Effector memory CD4-positive, alpha-beta T cell (primary cell): ENCODE data around the gene ZNF526.

ENCODE experiments used
- DNase-seq, 3 donors: peaks; one replicate each; pipeline ENCODE4 v3.0.0-alpha.2; 2020
- H3K27ac ChIP-seq: 2 replicates; pipeline ENCODE4 v1.7.0; 2013; ENCODE audit warnings: mild to moderate bottlenecking, low read length, moderate library complexity; ENCODE audit not compliant: insufficient read depth, poor library complexity, severe bottlenecking
- H3K27me3 ChIP-seq: replicated peaks from 2 replicates; pipeline ENCODE4 v1.7.0; 2013; ENCODE audit warnings: mild to moderate bottlenecking, low read length; ENCODE audit not compliant: insufficient read depth, control insufficient read depth, poor library complexity, severe bottlenecking
- H3K36me3 ChIP-seq: 2 replicates; pipeline ENCODE4 v1.7.0; 2013; ENCODE audit warnings: mild to moderate bottlenecking, low read length, moderate library complexity; ENCODE audit not compliant: control insufficient read depth, insufficient read depth
- H3K4me1 ChIP-seq: 2 replicates; pipeline ENCODE4 v1.7.0; 2013; ENCODE audit warnings: low read length, mild to moderate bottlenecking; ENCODE audit not compliant: control insufficient read depth, insufficient read depth, poor library complexity, severe bottlenecking
- H3K4me3 ChIP-seq: 2 replicates; pipeline ENCODE4 v1.7.0; 2013; ENCODE audit warnings: low read length, low read depth, mild to moderate bottlenecking; ENCODE audit not compliant: insufficient read depth, poor library complexity, severe bottlenecking
- H3K9me3 ChIP-seq: 2 replicates; pipeline ENCODE4 v1.7.0; 2013; ENCODE audit warnings: mild to moderate bottlenecking, low read length, moderate library complexity; ENCODE audit not compliant: control insufficient read depth

ZNF526 gene

DNA sequence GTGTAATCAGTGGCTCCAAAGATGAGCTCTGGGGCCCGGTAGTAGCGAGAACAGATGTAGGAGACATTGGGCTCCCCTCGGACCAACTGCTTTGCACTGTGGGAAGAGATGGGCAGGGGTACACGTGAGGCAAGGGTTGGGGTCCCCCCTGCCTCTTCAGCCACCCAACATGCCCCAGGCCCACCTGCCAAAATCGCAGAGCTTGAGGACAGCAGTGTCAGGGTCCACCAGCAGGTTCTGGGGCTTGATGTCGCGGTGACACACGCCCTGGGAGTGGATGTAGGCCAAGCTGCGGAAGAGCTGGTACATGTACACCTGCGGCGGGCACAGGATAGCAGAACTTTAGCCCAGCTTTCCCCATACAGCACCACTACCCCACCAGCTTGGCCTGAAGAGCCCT is 14.3 kb downstream of the ZNF526 start:
- Histone ChIP-seq H3K36me3 (peaks cover 76% of the 10 kb centered on the region), H3K27me3 (no peaks in the 10 kb centered on the region), H3K4me3 (no peak overlapping the region), H3K9me3 (no peaks in the 10 kb centered on the region), H3K27ac (no peak overlapping the region), H3K4me1 (no peaks in the 10 kb centered on the region)
- DNase-seq: no peak

DNA sequence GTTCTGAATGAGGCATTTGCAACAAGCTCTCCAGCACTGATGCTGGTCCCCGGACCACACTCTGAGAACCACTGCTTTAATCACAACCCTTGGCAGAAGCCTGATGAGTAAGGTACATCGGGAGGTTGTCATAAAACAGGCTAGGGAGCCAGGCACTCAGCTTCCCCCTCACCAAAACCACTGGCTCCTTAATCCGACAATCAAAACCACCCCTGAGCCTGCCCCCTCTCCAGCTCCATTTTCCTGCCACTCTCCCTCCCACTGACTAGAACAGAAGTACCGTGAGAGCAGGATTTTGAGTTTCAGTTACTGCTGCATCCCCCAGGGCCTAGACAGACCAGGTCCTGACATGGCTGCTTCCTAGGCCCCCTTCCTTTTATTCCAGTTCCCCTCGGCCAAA is 15.1 kb downstream of the ZNF526 start:
- Histone ChIP-seq H3K4me1 (no peaks in the 10 kb centered on the region), H3K36me3 (peaks cover 70% of the 10 kb centered on the region), H3K27me3 (no peaks in the 10 kb centered on the region), H3K9me3 (no peaks in the 10 kb centered on the region), H3K27ac (no peak overlapping the region), H3K4me3 (no peak overlapping the region)
- DNase-seq: no peak

- Histone ChIP-seq H3K9me3 (no peaks in the 10 kb centered on the region), H3K4me3 (no peak overlapping the region), H3K36me3 (peaks cover 29% of the 10 kb centered on the region), H3K4me1 (peaks cover 21% of the 10 kb centered on the region), H3K27ac (peak overlapping the region; percentile 32), H3K27me3 (no peaks in the 10 kb centered on the region)
- DNase-seq: no peak
These were observed 19.6 kb downstream of the ZNF526 start for GRCh38 chr19:42239544-42240220.

DNA sequence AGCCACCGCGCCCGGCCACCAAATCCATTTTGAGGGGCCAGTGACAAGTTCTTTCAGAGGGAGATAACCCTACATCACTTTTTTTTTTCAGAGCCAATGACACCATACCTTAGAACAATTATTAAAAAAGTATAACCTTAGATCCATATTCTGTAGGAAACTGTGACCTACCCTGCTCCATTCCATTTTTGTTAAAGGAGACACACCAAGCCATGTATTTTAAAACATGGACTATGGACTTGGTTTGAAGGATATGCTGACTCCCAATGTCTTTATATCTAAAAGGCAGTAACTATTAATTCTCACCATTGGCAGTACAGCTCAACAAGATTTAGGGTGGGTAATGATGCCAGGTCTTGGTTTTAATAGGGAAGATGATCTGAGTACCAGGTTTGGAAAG is 21.2 kb downstream of the ZNF526 start:
- DNase-seq: no peak
- H3K4me1 ChIP-seq: peaks cover 25% of the 10 kb centered on the region

GRCh38 chr19:42242069-42242511 is 22.0 kb downstream of the ZNF526 start:
- Histone ChIP-seq H3K4me3 (peak overlapping the region; percentile 57), H3K27me3 (no peaks in the 10 kb centered on the region), H3K27ac (peak overlapping the region; percentile 82), H3K4me1 (peaks cover 25% of the 10 kb centered on the region), H3K36me3 (peaks cover 6% of the 10 kb centered on the region), H3K9me3 (no peaks in the 10 kb centered on the region)
- no peak for DNase-seq

More for the DNA sequence above, 21.2 kb downstream of the ZNF526 start:
- Histone ChIP-seq H3K27ac (peak overlapping the region; percentile 82), H3K27me3 (no peaks in the 10 kb centered on the region), H3K36me3 (peaks cover 13% of the 10 kb centered on the region), H3K4me3 (peak overlapping the region; percentile 57), H3K9me3 (no peaks in the 10 kb centered on the region)

GRCh38 chr19:42242512-42243409 is 22.6 kb downstream of the ZNF526 start, which contains the start of gene GSK3A:
Gene GSK3A (minus strand): TSS chr19:42242602. CDS start chr19:42242465, 137 bp downstream.
- peaks cover 6% of the 10 kb centered on the region for H3K36me3 ChIP-seq
- peak within 1 kb of the TSS; percentile 57 for H3K4me3 ChIP-seq
- peak within 1 kb of the TSS; percentile 82 for H3K27ac ChIP-seq
- no peaks in the 10 kb centered on the region for H3K27me3 ChIP-seq
- H3K4me1 ChIP-seq: peaks cover 25% of the 10 kb centered on the region
- peak; percentile 94 to 97 (median 96) for DNase-seq
- H3K9me3 ChIP-seq: no peaks in the 10 kb centered on the region

DNA sequence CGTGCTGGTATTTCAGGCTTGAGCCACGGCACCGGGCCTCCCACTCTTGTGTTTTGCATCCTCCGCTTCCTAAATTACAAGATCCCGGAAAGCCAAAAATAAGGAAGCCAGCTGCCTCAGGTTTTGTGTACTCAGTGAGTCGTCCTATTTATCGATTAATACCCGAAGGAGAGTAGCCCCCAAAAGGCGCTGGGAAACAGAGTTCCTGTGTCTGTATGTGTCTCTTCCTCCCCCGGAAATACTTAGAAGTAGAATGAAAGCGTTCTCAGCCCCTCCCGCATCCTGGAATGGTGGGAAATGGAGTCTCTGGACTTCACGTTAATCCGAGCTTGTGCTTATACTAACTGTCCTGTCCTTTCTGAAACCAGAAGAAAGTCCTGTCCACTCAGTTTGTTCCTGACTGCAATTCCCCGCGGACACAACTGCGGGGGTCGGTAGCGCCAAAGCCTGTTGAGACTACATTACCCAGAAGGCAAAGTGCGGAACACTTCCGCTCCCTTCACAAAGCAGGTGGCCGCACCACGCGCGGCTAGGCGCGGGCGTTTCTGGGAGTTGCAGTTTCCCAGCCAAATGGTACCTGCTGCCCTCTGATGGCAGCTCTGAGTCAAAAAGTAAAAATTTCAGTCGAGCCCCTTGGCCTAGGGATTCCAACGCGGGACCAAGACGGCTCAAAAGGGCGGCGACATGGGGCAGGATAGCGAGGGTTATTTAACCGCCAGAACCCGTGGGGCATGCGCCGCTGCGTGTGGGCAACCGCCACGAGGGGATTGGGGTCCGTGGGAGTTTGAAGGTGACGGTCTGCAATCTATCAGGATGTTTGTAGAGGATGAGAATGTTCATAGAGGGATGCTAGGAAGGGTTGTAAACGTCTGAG is 24.5 kb downstream of the ZNF526 start:
- peak overlapping the region; percentile 77 for H3K27ac ChIP-seq
- no peaks in the 10 kb centered on the region for H3K9me3 ChIP-seq
- DNase-seq: peak; percentile 73 to 88 (median 85)
- H3K4me1 ChIP-seq: peaks cover 25% of the 10 kb centered on the region
- H3K27me3 ChIP-seq: no peaks in the 10 kb centered on the region
- peaks cover 3% of the 10 kb centered on the region for H3K36me3 ChIP-seq
- peak overlapping the region; percentile 75 for H3K4me3 ChIP-seq

GRCh38 chr19:42245231-42245630 is 25.1 kb downstream of the ZNF526 start:
- no peaks in the 10 kb centered on the region for H3K9me3 ChIP-seq
- no peaks in the 10 kb centered on the region for H3K27me3 ChIP-seq
- peaks cover 25% of the 10 kb centered on the region for H3K4me1 ChIP-seq
- H3K4me3 ChIP-seq: no peak overlapping the region
- peak overlapping the region; percentile 77 for H3K27ac ChIP-seq
- peaks cover 10% of the 10 kb centered on the region for H3K36me3 ChIP-seq
- DNase-seq: no peak

GRCh38 chr19:42246143-42246921 is 26.2 kb downstream of the ZNF526 start:
- H3K4me1 ChIP-seq: peaks cover 29% of the 10 kb centered on the region
- H3K36me3 ChIP-seq: peaks cover 11% of the 10 kb centered on the region
- no peaks in the 10 kb centered on the region for H3K27me3 ChIP-seq
- no peak for DNase-seq
- no peak overlapping the region for H3K4me3 ChIP-seq
- H3K9me3 ChIP-seq: no peaks in the 10 kb centered on the region
- no peak overlapping the region for H3K27ac ChIP-seq
